GM12875 (cell line): ENCODE results near the gene CD164.

Experiments used
- H3K4me3 ChIP-seq: one replicate; pipeline ENCODE4 v1.5.1; 2011; ENCODE audit warnings: low read depth, low read length, control low read depth
- TF ChIP-seq, protein P1 (sequence below): IDR thresholded peaks from 2 replicates; pipeline ENCODE4 v1.5.1; 2011; ENCODE audit warnings: low read depth, mild to moderate bottlenecking, control low read depth, inconsistent platforms, low read length, moderate library complexity, borderline replicate concordance; ENCODE audit not compliant: insufficient read depth

CD164 gene

DNA sequence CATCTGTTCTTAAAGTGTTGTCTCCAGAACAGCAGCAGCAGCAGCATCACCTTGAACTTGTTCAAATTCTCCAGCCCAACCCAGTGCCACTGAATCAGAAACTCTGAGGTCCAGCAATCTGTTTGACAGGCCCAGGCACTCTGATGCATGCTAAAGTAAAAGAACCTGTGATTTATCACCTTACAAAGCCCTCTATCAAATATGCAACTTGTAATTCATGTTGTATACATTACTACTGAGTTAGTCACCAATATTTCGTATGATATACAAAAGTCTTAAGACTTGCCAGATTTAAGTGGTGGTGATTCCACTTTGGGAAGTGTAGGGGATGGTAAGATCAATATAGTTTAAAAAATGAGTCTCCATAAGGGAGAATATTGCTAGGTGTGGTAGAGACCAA lies 6.0 kb upstream of the CD164 start:
- H3K4me3 ChIP-seq: no peak overlapping the region
- TF ChIP-seq, protein P1, sequence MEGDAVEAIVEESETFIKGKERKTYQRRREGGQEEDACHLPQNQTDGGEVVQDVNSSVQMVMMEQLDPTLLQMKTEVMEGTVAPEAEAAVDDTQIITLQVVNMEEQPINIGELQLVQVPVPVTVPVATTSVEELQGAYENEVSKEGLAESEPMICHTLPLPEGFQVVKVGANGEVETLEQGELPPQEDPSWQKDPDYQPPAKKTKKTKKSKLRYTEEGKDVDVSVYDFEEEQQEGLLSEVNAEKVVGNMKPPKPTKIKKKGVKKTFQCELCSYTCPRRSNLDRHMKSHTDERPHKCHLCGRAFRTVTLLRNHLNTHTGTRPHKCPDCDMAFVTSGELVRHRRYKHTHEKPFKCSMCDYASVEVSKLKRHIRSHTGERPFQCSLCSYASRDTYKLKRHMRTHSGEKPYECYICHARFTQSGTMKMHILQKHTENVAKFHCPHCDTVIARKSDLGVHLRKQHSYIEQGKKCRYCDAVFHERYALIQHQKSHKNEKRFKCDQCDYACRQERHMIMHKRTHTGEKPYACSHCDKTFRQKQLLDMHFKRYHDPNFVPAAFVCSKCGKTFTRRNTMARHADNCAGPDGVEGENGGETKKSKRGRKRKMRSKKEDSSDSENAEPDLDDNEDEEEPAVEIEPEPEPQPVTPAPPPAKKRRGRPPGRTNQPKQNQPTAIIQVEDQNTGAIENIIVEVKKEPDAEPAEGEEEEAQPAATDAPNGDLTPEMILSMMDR: no peak

DNA sequence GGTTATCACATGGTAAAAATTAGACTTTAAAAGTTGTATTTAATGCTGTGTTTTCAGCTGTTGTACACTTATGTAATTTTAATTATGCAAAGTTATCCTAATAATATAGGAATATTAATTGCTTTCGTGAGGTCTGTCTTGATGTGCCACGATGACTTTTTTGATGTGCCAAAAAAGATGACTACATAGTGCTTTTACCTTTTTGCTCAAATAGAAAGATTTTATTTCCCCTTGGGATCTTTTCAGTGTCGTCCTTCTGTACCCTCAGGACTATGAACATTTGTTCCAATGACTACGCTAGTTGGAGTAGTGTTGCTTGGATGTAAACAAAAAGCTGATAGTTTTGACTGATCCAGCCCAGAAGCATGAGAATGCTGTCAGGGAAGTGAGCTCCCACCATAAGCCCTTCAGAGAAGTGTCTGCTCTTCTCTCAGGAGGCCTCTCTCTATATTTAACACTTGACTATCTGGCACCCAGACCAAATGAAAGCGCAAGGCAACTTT lies 1.2 kb upstream of the CD164 start:
- TF ChIP-seq, protein P1: no peak
- no peak overlapping the region for H3K4me3 ChIP-seq

DNA sequence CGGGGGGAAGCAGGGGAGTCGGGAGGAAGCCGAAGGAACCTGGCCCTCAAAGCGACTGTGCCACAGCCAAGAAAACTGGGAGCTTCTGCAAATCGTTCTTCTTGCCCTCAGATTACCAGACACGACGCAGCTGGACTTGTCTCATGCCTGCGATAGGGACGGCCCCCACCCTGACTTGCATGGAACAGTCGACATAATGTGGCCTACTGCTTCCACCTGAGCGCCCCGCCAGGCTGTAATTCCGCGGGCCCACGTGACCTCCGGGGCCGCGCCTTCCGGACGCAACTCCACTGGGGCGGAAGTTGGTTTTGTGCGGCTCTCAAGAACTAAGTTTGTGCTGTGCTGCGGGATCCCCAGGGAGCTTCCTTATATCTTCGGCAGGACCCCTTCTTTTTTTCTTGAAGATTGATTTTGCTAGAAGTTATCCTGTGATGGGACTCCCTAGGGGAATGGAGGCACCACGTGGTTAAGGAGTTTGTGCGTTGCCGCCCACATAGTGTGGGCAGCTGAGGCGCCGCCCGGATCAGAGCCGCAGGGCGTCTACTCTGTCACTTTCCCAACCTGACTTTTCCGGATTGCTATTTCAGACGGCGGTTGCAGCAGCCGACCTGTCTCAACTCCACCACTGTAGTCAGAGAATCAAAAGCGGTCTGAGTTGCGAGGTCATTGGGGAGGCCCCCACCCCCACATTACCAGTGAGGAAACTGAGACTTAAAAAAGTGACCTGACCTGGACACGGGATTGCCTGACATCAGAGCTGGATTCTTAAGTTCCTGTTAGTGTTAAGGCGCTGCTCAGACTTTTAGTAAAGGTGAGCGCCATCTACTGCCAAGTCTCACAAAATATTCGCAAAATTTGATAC lies 540 bp upstream of the CD164 start:
- H3K4me3 ChIP-seq: peak overlapping the region; percentile 72
- TF ChIP-seq, protein P1: peak; percentile 36; the same call in 1 of the 2 replicates

DNA sequence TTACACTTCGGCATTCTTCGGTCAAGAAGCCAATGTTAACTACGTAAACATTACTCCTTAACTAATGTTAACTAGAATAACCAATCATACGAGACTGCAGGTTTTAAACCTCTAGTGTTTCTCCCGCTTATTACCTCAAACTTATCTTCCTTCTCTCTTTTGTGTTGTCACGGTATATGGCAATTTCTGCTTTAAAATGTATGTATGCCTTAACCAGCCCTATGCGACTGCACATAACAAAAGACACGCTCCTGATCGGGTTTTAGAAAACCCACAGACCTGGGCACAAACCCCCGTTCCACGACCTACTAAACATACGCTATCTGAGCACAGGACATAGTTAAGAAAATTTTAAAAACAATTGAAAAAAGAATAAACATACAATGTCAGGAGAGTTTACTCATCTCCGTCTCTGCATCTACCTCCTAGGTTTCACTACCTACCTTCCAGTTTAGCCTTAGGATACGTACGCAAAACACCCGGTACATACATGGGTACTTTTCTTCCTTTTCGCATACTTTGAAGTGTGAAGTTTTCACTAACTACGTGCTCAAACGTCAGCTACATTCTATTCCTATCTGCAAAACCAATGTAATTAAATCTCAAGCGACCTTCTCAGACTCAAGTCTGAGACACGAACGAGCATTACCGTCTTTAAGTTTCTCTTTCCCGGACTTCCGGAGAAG lies 1.1 kb downstream of the CD164 start:
- H3K4me3 ChIP-seq: peak overlapping the region; percentile 72
- TF ChIP-seq, protein P1: no peak

DNA sequence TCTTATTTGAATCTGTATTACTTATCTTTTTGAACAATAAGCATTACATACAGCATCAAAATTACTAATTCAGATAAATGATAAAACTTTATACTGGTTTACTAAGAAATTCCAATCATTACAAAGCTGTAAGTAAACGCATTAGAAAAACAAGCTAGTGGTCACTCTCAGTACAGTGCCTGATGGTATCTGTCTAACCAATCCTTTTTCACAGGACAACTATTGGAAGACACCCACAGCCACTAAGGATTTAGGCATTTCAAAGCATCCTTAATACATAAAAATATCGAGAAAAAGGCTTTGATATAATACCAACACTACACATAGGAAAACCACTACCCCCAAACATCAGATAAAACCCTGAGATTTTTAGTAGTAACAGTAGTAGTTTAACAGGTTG lies 2.6 kb downstream of the CD164 start:
- TF ChIP-seq, protein P1: no peak
- peak overlapping the region; percentile 45 for H3K4me3 ChIP-seq

DNA sequence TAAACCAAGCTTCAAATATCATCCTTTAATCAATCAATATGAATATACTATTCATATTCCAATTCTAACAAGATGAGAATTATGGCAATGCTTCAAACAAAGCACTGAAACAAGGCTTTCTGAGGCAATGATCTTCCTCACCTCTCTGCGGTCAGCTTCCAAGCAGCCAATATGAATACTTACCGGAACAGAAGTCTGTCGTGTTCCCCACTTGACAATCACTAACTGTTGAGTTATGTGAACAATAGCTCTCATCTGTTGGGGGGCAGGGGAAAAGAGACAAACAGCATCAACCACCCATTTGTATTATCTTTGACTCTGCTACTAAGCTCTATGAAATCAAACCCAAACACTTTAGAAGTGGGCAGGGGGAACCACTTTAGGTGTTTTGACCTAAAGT lies 4.5 kb downstream of the CD164 start:
- TF ChIP-seq, protein P1: no peak
- H3K4me3 ChIP-seq: no peak overlapping the region
